Breast epithelium (tissue), 3 donors: ENCODE measurements around the gene PRRT1B.

Experiments used
- POLR2A ChIP-seq: fragments of 450-650 bp; IDR thresholded peaks from one replicate; pipeline ENCODE4 v1.6.1; 2016; ENCODE audit warnings: antibody characterized with exemption, mild to moderate bottlenecking, moderate library complexity
- POLR2AphosphoS5 ChIP-seq, 3 donors: sonication (generic); formaldehyde crosslinking; IDR thresholded peaks; one replicate each; pipeline ENCODE4 v1.6.1; 2017; ENCODE audit warnings: antibody characterized with exemption in 3 of 3
- TF ChIP-seq, protein P1 (sequence below), 3 donors: fragments of 450-650 bp; IDR thresholded peaks; one replicate each; pipeline ENCODE4 v1.5.1; 2016 to 2017; ENCODE audit warnings: antibody characterized with exemption in 3 of 3, mild to moderate bottlenecking in 3 of 3, moderate library complexity in 3 of 3

DNA sequence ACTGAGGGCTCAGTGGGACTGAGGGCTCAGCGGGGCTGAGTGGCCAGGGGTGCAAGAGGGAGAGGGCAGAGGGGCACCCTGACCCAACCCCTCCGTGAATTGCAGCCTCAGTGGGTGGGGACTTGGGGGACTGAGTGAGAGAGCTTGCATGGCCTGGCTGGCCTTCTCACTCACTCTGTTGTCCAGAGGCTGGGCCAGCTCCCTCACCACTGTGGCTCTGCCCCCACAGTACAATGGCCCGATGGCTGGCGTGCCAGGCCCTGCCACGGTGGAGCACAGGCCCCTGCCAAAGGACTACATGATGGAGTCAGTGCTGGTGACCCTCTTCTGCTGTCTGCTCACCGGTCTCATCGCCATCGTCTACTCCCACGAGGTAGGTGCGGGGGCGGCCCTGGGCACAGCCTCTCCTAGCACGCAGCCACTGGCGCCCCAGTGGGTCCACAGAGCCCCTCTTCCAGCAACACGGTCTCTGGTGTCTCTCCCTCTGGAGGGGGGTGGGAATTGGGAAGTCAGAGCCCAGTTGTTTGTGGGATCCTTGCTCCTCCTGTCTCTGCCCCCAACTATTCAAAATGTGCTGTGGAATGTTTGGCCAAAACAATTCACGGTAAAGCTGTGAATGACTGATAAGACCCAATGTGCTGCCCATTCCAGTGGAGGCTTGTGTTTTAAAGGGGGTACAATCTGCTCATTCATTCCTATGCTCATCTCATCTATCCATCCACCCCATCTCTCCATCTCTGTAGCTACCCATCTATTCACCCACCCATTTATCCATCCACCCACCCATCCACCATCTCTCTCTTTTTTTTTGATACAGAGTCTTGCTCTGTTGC is 10.7 kb downstream of the PRRT1B start:
- TF ChIP-seq, protein P1, sequence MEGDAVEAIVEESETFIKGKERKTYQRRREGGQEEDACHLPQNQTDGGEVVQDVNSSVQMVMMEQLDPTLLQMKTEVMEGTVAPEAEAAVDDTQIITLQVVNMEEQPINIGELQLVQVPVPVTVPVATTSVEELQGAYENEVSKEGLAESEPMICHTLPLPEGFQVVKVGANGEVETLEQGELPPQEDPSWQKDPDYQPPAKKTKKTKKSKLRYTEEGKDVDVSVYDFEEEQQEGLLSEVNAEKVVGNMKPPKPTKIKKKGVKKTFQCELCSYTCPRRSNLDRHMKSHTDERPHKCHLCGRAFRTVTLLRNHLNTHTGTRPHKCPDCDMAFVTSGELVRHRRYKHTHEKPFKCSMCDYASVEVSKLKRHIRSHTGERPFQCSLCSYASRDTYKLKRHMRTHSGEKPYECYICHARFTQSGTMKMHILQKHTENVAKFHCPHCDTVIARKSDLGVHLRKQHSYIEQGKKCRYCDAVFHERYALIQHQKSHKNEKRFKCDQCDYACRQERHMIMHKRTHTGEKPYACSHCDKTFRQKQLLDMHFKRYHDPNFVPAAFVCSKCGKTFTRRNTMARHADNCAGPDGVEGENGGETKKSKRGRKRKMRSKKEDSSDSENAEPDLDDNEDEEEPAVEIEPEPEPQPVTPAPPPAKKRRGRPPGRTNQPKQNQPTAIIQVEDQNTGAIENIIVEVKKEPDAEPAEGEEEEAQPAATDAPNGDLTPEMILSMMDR (IDR thresholded peaks at IDR 0.05) = no peak
- TF ChIP-seq POLR2A = no peak
- TF ChIP-seq POLR2AphosphoS5 (IDR thresholded peaks at IDR 0.05) = no peak
